Islet of Langerhans (tissue), 1 donor: Measurements from ENCODE around the gene KPNA2.
"Not testable (repeated sequence)": the region's sequence is repeated elsewhere in the genome, so short reads cannot be mapped to it uniquely, and the experiment has no call there.

Experiments
- FAIRE-seq: peaks from one replicate; lab custom pipeline; 2011; peaks lifted over from hg19 to GRCh38; lab: Jason Lieb, UNC

KPNA2 gene

DNA sequence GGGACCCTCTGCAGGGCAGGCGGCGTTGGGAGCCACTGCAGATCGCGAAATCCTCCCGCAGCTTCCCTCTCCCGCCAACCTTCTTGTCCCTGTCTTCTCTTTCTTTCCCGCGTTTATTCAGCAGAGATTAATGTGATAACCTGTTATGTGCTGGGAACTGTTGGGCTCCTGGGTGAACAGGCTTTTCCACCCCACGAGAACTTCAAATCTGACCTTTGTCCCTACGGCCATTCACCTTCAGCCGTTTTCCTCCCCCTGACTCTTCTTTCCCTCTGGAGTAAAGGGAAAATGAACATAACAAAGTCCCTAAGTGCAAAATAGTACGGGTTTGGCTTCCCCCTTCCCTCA lies 15.2 kb upstream of the KPNA2 start:
- no peak for FAIRE-seq

DNA sequence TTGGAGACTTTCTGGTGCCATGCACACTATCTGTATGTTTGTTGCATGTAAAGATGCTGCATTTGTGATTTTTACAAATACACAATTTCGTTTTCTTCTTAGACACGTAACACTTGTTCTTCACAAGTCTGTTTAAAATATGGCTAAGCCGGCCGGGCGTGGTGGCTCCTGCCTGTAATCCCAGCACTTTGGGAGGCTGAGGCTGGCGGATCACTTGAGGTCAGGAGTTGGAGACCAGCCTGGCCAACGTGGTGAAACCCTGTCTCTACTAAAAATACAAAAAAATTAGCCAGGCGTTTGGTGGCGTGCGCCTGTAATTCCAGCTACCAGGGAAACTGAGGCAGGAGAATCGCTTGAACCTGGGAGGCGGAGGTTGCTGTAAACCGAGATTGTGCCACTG lies 14.7 kb upstream of the KPNA2 start:
- not testable (repeated sequence) for FAIRE-seq

DNA sequence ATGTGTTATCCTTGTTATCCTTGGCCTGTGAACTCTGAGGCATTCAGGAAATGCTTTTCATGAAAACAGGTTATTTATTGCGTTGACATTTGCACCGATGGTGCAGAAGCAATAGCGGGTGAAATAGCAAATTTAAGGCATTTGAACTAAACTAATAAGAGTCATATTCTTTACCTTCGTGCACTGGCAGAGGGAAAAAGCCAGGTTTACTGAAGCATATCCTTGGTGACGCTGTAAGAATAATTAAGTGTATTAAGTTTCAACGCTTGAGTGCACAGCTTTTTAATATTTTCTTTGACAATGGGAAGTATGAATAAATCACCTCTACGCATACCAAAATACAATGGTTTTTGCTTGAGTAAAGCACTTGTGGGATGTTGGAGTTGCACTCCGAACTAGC lies 13.6 kb upstream of the KPNA2 start:
- FAIRE-seq: no peak

DNA sequence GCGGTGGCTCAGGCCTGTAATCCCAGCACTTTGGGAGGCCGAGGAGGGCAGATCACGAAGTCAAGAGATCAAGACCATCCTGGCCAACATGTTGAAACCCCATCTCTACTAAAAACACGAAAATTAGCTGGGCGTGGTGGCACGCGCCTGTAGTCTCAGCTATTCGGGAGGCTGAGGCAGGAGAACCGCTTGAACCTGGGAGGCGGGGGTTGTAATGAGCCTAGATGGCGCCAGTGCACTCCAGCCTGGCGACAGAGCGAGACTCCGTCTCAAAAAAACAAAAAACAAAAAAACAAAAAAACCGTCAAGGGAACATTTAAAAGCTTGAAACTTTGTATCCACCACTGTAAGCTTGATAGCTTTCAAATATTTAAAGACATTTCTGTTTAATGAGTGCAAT lies 13.0 kb upstream of the KPNA2 start:
- not testable (repeated sequence) for FAIRE-seq

DNA sequence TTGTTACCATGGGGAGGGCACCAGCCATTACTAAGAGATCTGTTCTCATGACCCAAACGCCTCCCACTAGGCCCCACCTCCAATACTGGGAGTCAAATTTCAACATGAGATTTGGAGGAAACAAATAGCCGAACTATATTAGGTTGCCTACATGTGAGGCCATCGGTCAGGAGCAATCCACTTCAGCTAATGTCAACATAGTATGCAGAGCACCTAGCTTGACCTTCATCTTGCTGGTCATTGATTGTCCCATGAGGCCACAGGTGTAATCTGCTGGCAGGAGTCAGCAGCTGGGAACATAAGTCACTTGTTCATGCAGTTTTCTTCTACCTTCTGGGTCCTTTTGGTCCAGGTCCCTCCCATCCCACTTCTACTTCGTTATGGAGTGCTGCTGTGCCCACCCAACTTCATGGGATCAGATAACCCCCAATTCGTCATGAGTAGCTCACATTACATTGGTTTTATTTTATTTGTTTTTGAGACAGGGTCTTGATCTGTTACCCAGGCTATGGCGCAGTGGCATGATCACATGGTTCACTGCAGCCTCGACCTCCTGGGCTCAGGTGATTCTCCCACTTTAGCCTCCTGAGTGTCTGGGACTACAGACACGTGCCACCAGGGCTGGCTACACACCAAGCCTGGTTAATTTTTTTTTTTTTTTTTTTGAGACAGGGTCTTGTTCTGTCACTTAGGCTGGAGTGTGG lies 5.9 kb upstream of the KPNA2 start:
- FAIRE-seq: no peak

DNA sequence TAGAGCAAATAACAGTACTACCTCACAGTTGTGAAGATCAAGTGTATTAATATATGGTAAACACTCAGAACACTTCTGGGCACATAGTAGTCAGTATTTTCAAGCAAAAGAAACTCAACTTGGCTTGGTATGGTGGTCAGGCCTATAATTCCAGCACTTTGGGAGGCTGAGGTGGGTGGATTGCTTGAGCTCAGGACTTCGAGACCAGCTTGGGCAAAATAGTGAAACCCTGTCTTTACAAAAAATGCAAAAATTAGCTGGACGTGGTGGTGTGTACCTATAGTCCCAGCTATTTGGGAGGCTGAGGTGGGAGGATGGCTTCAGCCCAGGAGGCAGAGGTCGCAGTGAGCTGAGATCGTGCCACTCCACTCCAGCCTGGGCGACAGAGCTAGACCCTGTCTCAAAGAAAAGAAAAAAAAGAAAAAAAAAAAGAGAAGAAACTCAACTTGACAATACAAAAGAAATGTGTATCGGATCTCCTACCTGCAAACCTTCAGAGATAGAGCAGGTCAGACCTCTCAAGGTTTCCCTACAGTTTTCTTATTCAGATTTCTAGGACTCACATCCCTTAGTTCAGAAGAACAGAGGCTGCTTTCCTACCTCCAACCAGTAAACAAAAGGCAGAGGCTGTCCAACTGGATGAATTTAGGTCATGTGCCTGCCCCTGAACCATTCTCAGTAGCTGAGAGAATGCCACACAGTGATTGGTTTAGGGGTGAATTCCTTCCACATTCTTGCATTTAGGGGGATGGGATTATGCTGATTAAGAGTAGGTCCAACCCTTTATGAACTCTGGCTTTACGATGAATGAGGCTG lies 1.7 kb upstream of the KPNA2 start:
- FAIRE-seq: no peak

DNA sequence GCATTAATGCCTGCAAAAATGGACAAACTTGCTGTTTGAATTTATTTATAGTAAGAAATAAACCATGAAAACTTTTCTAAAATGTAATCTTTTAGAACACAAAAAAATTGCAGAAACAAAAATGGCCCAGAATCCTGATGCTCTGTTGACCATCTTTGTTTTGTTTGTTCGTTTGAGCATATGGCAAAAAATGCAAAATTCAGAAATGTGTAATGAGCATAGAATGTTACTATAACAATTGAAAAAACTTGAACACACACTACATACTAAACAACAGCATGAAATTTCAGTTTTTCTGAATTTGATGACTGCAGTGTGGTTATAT lies 1.1 kb upstream of the KPNA2 start:
- no peak for FAIRE-seq

DNA sequence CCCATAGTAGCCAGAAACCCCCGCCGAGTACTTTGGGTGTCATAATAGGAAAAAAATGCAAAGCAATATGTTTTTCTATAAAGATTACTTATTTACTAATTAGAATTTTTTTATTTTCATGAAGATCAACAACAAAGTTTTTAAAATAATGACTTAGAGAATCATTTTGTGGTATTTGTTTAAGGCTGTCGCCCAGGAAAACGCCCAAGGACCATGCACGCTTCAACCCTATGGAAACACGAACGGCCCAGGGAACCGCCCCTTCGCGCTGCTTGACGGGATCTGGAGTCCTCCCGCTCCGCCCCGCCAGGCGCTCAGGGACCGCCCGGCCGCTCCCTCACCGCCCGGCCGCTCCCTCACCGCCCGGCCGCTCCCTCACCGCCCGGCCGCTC lies 408 bp upstream of the KPNA2 start:
- no peak for FAIRE-seq

DNA sequence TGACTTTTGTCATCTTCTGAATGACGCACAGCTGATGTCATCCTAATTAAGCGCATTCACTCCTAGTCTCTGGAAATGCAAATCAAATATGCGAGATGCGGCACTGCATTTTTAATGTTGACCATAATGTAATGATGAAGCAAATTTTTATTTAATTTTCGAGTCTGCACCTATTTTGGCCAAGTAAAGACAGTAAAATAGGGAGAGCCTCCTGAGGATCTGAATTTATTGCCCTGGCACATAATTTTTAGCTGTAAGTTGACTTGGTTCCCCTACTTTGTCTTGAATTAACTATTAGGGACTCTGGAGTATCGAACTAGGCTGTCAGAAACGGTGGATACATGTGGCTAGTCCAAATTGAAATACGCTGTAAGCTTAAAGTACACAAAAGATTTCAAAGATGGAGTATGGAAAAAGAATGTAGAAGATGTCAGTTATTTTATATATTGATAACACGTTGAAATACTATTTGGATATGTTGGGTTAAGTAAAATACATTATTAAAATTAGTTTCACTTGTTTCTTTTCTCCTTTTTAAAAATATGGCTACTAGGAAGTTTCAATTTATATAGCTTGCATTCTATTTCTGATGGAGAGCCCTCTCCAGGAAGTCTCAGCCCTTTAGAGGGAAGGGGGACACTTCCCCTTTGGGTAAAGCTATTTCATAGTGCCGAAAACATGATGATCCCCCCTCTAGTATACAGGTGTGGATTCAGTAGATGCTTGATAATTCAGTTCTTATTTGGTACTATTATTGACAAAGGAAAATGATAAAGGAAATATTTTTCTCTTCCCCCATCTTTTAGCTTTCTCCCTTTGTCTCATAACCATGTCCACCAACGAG lies 991 bp downstream of the KPNA2 start:
- no peak for FAIRE-seq

DNA sequence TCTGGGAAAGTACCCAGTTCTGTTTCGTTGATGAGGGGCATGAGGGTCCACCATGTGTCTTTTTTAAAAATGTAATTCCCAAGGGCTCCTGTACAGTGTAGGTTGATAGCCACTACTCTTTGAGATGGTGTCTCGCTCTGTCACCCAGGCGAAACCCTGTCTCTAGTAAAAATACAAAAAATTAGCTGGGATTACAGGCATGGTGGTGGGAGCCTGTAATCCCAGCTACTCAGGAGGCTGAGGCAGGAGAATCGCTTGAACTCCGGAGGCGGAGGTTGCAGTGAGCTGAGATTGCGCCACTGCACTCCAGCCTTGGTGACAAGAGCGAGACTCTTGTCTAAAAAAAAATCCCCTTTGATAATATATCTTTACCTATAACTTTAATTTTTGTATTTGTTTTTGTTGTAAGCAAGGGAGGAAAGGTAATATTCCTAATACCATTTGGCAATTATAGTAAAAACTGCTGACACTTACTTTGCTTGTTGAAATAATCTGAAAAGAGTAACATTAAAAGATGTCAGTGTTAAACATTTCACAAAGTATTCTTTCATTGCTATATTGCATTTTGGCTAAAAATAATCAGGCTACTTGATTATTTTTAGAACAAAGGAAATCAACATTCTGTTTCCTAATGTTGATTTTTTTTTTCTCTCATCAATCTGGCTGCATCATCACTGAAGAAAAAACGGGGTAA lies 11.8 kb downstream of the KPNA2 start:
- no peak for FAIRE-seq

DNA sequence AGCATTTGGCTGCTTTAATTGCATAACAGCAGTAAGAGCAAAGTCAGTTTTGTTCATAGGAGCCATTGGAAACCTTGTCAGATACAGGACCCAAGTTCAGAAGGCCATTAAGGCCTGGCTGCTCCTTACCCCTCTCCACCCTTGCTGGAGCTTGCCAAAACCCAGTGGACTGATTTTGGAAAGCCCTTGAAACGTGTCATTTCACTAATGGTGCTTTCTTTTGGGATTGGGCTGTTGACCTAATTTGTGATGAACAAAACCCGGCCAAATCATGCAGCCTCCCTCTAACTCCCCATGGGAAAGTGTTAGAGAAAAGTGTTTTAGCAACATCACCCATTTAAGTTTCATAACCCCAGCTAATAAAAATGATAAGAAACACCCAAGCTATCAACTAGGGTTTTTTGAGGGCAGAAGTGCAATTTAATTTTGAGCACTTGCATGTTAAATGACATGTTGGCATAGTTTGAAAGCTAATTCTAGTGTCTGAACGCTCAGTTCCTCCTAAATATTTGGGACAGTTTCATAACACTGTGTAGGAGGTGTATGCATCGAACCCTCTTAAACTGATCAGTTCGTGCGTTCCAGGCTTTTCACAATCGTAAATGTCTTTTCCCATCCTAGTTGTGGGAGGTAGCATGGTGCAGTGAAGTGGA lies 12.5 kb downstream of the KPNA2 start:
- FAIRE-seq: not testable (repeated sequence)

DNA sequence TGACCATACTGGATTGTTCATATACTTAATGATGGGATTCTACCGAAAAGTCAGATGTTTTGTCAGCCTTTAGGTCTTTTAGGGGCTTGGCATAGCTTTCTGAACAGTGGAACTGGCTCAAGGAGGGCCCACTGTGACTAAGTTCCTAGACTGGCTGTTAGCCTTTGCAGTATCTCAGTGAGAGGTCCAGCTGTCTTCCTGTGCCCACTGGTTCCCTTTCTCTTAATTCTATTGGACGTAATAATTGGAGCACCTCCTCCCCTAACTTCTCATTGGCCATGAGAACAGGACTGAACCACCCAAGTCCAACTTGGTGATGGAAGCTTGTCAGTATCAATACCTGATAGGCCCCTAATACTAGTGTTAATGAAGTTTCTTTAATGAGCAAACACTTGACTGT lies 13.5 kb downstream of the KPNA2 start:
- no peak for FAIRE-seq

DNA sequence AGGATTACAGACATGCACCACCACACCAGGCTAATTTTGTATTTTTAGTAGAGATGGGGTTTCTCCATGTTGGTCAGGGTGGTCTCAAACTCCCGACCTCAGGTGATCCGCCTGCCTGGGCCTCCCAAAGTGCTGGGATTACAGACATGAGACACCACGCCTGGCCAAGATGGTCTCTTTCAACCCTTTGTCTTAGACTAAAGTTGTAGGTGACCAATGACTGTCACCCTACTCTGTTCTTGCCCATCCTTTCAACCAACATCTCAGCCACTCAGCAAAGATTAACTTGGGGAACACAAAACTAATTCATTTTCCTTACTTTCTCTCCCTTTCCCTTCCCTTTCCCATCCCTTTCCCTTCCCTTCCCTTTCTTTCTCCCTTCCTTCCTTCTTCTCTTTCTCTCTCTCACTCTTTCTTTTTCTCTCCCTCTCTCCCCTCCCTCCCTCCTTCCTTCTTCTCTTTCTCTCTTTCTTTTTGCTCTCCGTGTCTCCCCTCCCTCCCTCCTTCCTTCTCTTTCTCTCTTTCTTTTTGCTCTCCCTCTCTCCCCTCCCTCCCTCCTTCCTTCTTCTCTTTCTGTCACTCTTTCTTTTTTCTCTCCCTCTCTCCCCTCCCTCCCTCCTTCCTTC lies 14.4 kb downstream of the KPNA2 start:
- not testable (repeated sequence) for FAIRE-seq

DNA sequence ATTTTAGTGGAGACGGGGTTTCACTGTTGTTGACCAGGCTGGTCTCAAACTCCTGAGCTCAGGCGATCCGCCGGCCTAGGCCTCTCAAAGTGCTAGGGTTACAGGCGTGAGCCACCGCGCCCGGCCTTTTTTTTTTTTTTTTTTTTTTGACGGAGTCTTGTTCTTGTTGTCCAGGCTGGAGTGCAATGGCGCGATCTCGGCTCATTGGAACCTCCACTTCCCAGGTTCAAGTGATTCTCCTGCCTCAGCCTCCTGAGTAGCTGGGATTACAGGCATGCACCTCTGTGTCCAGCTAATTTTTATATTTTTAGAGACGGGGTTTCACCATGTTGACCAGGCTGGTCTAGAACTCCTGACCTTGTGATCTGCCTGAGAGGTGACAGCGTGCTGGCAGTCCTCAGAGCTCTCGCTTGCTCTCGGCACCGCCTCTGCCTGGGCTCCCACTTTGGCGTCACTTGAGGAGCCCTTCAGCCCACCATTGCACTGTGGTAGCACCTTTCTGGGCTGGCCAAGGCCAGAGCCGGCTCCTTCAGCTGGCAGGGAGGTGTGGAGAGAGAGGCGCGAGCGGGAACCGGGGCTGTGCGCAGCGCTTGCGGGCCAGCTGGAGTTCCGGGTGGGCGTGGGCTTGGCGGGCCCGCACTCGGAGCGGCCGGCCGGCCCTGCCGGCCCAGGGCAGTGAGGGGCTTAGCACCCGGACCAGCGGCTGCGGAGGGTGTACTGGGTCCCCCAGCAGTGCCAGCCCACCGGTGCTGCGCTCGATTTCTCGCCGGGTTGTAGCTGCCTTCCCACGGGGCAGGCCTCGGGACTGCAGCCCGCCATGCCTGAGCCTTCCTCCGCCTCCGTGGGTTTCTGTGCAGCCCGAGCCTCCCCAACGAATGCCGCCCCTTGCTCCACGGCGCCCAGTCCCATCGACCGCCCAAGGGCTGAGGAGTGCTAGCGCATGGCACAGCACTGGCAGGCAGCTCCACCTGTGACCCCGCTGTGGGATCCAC lies 16.1 kb downstream of the KPNA2 start:
- FAIRE-seq: not testable (repeated sequence)

DNA sequence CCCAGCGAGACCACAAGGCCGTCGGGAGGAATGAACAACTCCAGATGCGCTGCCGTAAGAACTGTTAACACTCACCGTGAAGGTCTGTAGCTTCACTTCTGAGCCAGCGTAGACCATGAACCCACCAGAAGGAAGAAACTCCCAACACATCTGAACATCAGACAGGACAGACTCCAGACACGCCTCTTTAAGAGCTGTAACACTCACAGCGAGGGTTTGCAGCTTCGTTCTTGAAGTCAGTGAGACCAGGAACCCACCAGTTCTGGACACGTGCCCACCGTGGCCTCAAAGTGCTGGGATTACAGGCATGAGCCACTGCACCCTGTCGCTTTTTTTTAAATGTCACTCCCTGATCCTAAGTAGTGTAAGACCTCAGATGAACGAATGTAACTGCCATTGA lies 17.3 kb downstream of the KPNA2 start:
- no peak for FAIRE-seq

DNA sequence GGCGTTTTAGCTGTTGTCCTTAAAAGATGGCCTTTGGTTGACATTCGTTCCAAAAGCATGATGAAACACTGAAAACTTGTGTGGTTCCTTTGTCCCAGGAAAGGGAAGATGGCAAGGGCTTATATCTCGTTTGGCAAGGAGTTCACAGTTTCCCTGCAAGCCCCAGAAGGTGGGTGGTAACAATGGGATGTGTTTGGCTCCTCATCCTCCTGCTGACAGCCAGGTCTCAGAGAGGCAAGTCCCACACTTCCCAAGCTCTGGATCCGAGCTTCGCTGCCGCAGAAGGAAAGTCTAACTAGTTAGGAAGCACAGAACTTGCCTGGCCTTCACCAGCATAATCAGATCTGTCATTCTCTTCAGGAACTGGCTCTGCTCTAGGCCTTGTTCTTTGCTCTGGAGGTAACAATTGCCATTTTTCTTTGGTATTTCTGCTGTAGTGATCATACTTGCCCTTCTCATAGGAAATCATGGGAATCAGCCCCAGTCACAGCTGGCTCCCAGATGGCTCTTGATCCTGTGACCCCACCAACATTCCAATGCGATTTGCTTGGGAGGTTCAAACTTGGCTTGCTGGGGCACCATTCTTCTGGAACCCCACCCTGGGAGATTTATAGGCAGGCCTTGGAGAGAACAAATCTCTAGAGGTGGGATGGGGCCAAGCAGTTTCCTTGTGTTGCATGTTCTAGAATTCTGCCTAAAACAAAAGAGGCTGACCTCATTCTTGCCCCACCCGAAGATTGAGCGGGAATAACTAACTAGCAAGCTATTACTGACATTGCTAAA lies 17.9 kb downstream of the KPNA2 start:
- no peak for FAIRE-seq

DNA sequence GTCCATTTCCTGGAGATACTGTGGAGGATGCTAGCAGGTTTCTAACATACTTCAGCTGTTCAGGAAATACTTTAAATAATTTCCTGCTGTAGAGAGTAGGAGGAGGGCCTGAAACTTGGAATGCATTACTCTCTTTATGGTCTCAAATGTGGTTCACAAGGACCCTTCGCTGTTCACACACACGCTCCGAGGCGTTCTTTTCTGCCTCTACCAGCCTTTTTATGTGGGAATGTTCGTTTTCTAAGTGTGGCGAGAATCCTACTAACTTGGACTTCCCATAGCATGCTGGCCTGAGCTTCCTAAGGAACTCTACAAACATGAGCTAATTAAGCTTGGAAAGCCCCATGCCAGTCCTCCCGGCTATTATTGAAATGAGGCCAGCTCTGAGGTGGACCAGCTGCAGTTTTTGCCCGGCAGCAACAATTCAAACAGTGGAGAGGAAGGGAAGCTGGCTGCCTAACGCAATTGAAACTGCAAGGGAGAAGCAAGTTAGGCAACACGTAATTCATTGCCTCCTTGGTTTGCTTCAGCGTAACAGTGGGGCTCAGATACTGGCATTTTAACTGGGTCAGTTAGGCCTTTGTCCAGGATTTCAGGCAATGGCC lies 18.9 kb downstream of the KPNA2 start:
- no peak for FAIRE-seq

DNA sequence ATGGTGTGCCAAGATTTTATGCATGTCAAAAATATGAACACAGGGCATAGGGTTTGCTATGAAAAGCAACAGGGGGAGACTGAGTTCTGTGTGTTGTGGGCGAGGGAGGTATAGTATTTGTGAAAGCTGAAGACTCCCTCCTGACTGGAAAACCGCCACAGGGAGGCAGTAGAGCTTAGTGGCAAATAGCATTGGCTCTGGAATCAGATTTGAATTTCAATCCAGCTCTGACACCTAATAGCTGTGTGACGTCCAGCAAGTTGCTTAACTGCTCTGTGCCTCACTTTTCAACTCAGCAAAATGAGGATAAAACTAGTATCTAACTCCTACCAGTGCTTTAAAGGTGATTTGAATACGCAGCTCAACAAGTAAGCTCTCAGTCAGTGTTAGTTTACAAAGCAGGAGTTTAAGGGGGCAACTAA lies 22.0 kb downstream of the KPNA2 start:
- no peak for FAIRE-seq

DNA sequence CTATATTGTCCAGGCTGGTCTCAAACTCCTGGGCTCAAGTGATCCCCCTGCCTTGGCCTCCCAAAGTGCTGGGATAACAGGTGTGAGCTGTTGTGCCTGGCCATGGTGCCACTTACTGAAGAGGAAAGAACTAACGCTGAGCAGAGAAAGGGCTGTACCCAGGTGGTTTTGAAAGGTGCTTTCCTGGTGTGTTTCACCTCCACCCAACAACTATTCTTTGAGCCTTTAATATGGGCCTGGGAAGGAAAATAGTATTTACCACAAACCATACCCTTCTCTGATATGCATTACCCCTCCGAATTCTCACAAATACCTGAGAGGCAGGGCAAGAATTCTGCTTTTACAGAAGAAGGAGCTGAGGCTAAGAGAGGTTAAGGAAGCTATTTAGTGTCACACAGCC lies 24.8 kb downstream of the KPNA2 start:
- no peak for FAIRE-seq
